C4-2B (cell line): ENCODE results near the gene HIPK3.

Source experiments
- CTCF ChIP-seq: fragments of 450-650 bp; conservative IDR thresholded peaks from 2 replicates; pipeline ENCODE4 v1.5.1; 2017; ENCODE audit warnings: mild to moderate bottlenecking
- ZFX ChIP-seq: fragments of 450-650 bp; IDR thresholded peaks from 2 replicates; pipeline ENCODE4 v1.6.1; 2017

GRCh38 chr11:33405834-33406602 is 148.8 kb downstream of the HIPK3 start:
- TF ChIP-seq CTCF (no peak), ZFX (no peak)
